GM23338 (cell line): Measurements from ENCODE around the gene STARD13. TPM values are rescaled to one million over a fixed set of nuclear protein-coding genes. Genes with fewer than 3 reads are reported as not detected.

Source experiments
- ATAC-seq: fragments of 200-7000 bp; cut with Tn5 transposase; 3 replicates; pipeline ENCODE4 v1.9.1; 2020
- DNase-seq: peaks from one replicate; pipeline ENCODE4 v3.0.0-alpha.2; 2015; ENCODE audit warnings: low spot score
- H2AFZ ChIP-seq: fragments of 200-600 bp; sonication (generic); 2 replicates; pipeline ENCODE4 v1.8.0; 2016; ENCODE audit warnings: antibody characterized with exemption, mild to moderate bottlenecking, moderate library complexity
- H3F3A ChIP-seq: fragments of 200-600 bp; sonication (generic); replicated peaks from 2 replicates; pipeline ENCODE4 v1.8.0; 2017; ENCODE audit warnings: antibody characterized with exemption, mixed run types, low read depth
- H3K27ac ChIP-seq: fragments of 200-600 bp; sonication (generic); 2 replicates; pipeline ENCODE4 v1.6.1; 2016; ENCODE audit warnings: low read depth
- H3K27me3 ChIP-seq: fragments of 200-600 bp; sonication (generic); 2 replicates; pipeline ENCODE4 v1.8.0; 2016; ENCODE audit warnings: mild to moderate bottlenecking, mixed run types, moderate library complexity; ENCODE audit not compliant: insufficient read depth
- H3K36me3 ChIP-seq: fragments of 200-600 bp; sonication (generic); 2 replicates; pipeline ENCODE4 v1.8.0; 2016; ENCODE audit warnings: mild to moderate bottlenecking; ENCODE audit not compliant: insufficient read depth
- H3K4me1 ChIP-seq: fragments of 200-600 bp; sonication (generic); 2 replicates; pipeline ENCODE4 v1.8.0; 2016; ENCODE audit warnings: mild to moderate bottlenecking, moderate library complexity; ENCODE audit not compliant: insufficient read depth
- H3K4me2 ChIP-seq: fragments of 200-600 bp; sonication (generic); 2 replicates; pipeline ENCODE4 v1.7.1; 2017; ENCODE audit warnings: mixed run types
- H3K4me3 ChIP-seq: fragments of 200-600 bp; sonication (generic); 2 replicates; pipeline ENCODE4 v1.6.1; 2016; ENCODE audit warnings: mixed run types
- H3K79me2 ChIP-seq: fragments of 200-600 bp; sonication (generic); replicated peaks from 2 replicates; pipeline ENCODE4 v1.8.0; 2017; ENCODE audit warnings: mild to moderate bottlenecking; ENCODE audit not compliant: insufficient read depth
- H3K9me2 ChIP-seq: fragments of 200-600 bp; sonication (generic); 2 replicates; pipeline ENCODE4 v1.8.0; 2017; ENCODE audit not compliant: insufficient read depth
- H4K20me1 ChIP-seq: fragments of 200-600 bp; sonication (generic); replicated peaks from 2 replicates; pipeline ENCODE4 v1.8.0; 2017; ENCODE audit warnings: mild to moderate bottlenecking; ENCODE audit not compliant: insufficient read depth
- H3K27ac Mint-ChIP-seq: 2 replicates; pipeline ENCODE4 v1.8.0; 2020; ENCODE audit warnings: inconsistent platforms, mild to moderate bottlenecking, moderate library complexity, mixed read lengths
- H3K27me3 Mint-ChIP-seq: 3 replicates; pipeline ENCODE4 v1.8.0; 2022; ENCODE audit warnings: low read depth, mild to moderate bottlenecking, moderate library complexity, mixed read lengths, inconsistent platforms; ENCODE audit not compliant: insufficient read depth, poor library complexity
- H3K36me3 Mint-ChIP-seq: 3 replicates; pipeline ENCODE4 v1.8.0; 2021; ENCODE audit warnings: low read depth, mild to moderate bottlenecking, inconsistent platforms, moderate library complexity, mixed read lengths
- H3K4me1 Mint-ChIP-seq: 3 replicates; pipeline ENCODE4 v1.8.0; 2020; ENCODE audit warnings: mild to moderate bottlenecking, inconsistent platforms, mixed read lengths
- H3K4me3 Mint-ChIP-seq: 3 replicates; pipeline ENCODE4 v1.8.0; 2021; ENCODE audit warnings: moderate library complexity, mild to moderate bottlenecking, inconsistent platforms, mixed read lengths
- H3K9me3 Mint-ChIP-seq: 3 replicates; pipeline ENCODE4 v1.8.0; 2020; ENCODE audit warnings: moderate library complexity, mild to moderate bottlenecking, inconsistent platforms, mixed read lengths
- CREB1 ChIP-seq: fragments of 250-450 bp; sonication (Bioruptor Pico); IDR thresholded peaks from 2 replicates; pipeline ENCODE4 v1.5.0; 2020; ENCODE audit warnings: low read depth, mild to moderate bottlenecking, moderate library complexity
- EZH2 ChIP-seq: fragments of 200-600 bp; sonication (generic); IDR thresholded peaks from one replicate; pipeline ENCODE4 v1.8.0; 2017; ENCODE audit warnings: antibody characterized with exemption, mild to moderate bottlenecking, low read depth; ENCODE audit not compliant: unreplicated experiment
- EZH2phosphoT487 ChIP-seq: fragments of 200-600 bp; sonication (generic); IDR thresholded peaks from one replicate; pipeline ENCODE4 v1.8.1; 2018; ENCODE audit warnings: antibody characterized with exemption; ENCODE audit not compliant: unreplicated experiment
- JUNB ChIP-seq: IDR thresholded peaks from one replicate; pipeline ENCODE4 v1.6.1; 2016; ENCODE audit warnings: antibody characterized with exemption; ENCODE audit not compliant: unreplicated experiment
- NANOG ChIP-seq: IDR thresholded peaks from 2 replicates; pipeline ENCODE4 v1.6.1; 2016; ENCODE audit warnings: antibody characterized with exemption, borderline replicate concordance
- POLR2AphosphoS5 ChIP-seq: IDR thresholded peaks from 2 replicates; pipeline ENCODE4 v1.6.1; 2016; ENCODE audit warnings: antibody characterized with exemption, low read depth
- STAT1 ChIP-seq: IDR thresholded peaks from one replicate; pipeline ENCODE4 v1.6.1; 2016; ENCODE audit warnings: antibody characterized with exemption; ENCODE audit not compliant: unreplicated experiment
- ZNF114 ChIP-seq: fragments of 250-450 bp; sonication (Bioruptor Pico); IDR thresholded peaks from 2 replicates; pipeline ENCODE4 v1.5.0; 2020; ENCODE audit warnings: mild to moderate bottlenecking, moderate library complexity
- ZNF331 ChIP-seq: fragments of 250-450 bp; sonication (Bioruptor Pico); IDR thresholded peaks from 2 replicates; pipeline ENCODE4 v1.5.0; 2020; ENCODE audit warnings: low read depth, mild to moderate bottlenecking, moderate library complexity
- polyA plus RNA-seq: library from polyadenylated mRNA; unstranded; fragments of >200 nt; fragmentation: Nextera tagmentation; extraction: Ambion mirVana; gene quantifications from 2 replicates; pipeline ENCODE4 v1.2.1, GENCODE V29; 2016
- total RNA-seq: library from RNA; depleted of rRNA; stranded (reverse); fragments of >200 nt; shearing (Covaris generic); gene quantifications from 2 replicates; pipeline ENCODE4 v1.2.3, GENCODE V29; 2014
- TF ChIP-seq, protein P1 (sequence below): fragments of 250-450 bp; sonication (Bioruptor Pico); IDR thresholded peaks from 2 replicates; pipeline ENCODE4 v1.5.0; 2020; ENCODE audit warnings: mild to moderate bottlenecking, moderate library complexity
- TF ChIP-seq, protein P2 (sequence below): IDR thresholded peaks from 2 replicates; pipeline ENCODE4 v1.6.1; 2016; ENCODE audit warnings: antibody characterized with exemption
- TF ChIP-seq, protein P3 (sequence below), 2 experiments: fragments of 200-600 bp in 1 of 2; sonication (generic) in 1 of 2; conservative IDR thresholded peaks; 2 replicates each; pipeline versions ENCODE4 v1.5.1 to v1.6.1; 2016 to 2017; ENCODE audit warnings: antibody characterized with exemption in 2 of 2, low read depth in 2 of 2, mild to moderate bottlenecking in 2 of 2, moderate library complexity in 1 of 2
- TF ChIP-seq, protein P4 (sequence below): IDR thresholded peaks from one replicate; pipeline ENCODE4 v1.6.1; 2018; ENCODE audit warnings: antibody characterized with exemption; ENCODE audit not compliant: unreplicated experiment

STARD13 gene
- total and polyA plus RNA-seq, 2 experiments from 2014 or later, result 3.2 to 5.2 TPM

DNA sequence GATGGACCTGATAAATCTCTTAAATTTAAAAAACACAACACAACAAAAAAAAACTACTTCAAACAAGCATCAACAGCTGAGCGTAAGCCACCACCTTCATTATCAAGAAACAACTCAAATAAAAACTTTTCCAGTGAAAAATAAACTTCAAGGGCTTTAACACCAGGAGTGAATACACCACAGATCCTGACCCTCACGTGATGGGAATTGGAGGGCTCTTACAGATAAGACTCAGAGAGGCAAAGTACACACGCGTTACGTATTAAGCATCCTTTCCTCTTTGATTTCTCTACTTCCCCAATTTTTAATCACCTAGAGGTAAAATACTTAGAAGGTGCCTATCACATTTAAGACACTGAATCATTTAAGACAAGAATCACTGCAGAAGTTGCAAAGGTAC lies 573 bp upstream of the STARD13 start:
- Histone ChIP-seq H3K79me2 (no peaks in the 10 kb centered on the region), H3K9me2 (no peaks in the 10 kb centered on the region), H3K27ac (peak overlapping the region; percentile 54; the same call in 1 of the 2 replicates), H3K4me1 (peaks cover 21% of the 10 kb centered on the region), H3K27me3 (no peaks in the 10 kb centered on the region), H3K36me3 (no peaks in the 10 kb centered on the region; the same call in 1 of the 2 replicates), H4K20me1 (no peaks in the 10 kb centered on the region), H3F3A (no peaks in the 10 kb centered on the region), H3K4me2 (peak overlapping the region; percentile 55), H3K4me3 (peak overlapping the region; percentile 44; the same call in 1 of the 2 replicates), H2AFZ (peak overlapping the region; percentile 67)
- H3K36me3 Mint-ChIP-seq, result no peaks in the 10 kb centered on the region
- peak overlapping the region; percentile 72 for H3K27ac Mint-ChIP-seq
- H3K4me1 Mint-ChIP-seq, result peaks cover 24% of the 10 kb centered on the region
- TF ChIP-seq NANOG (no peak), POLR2AphosphoS5 (no peak), ZNF331 (no peak), CREB1 (CRISPR knock-in tag) (no peak), ZNF114 (CRISPR knock-in tag) (no peak), EZH2 (no peak), JUNB (no peak), EZH2phosphoT487 (no peak), STAT1 (no peak)
- TF ChIP-seq, protein P1, sequence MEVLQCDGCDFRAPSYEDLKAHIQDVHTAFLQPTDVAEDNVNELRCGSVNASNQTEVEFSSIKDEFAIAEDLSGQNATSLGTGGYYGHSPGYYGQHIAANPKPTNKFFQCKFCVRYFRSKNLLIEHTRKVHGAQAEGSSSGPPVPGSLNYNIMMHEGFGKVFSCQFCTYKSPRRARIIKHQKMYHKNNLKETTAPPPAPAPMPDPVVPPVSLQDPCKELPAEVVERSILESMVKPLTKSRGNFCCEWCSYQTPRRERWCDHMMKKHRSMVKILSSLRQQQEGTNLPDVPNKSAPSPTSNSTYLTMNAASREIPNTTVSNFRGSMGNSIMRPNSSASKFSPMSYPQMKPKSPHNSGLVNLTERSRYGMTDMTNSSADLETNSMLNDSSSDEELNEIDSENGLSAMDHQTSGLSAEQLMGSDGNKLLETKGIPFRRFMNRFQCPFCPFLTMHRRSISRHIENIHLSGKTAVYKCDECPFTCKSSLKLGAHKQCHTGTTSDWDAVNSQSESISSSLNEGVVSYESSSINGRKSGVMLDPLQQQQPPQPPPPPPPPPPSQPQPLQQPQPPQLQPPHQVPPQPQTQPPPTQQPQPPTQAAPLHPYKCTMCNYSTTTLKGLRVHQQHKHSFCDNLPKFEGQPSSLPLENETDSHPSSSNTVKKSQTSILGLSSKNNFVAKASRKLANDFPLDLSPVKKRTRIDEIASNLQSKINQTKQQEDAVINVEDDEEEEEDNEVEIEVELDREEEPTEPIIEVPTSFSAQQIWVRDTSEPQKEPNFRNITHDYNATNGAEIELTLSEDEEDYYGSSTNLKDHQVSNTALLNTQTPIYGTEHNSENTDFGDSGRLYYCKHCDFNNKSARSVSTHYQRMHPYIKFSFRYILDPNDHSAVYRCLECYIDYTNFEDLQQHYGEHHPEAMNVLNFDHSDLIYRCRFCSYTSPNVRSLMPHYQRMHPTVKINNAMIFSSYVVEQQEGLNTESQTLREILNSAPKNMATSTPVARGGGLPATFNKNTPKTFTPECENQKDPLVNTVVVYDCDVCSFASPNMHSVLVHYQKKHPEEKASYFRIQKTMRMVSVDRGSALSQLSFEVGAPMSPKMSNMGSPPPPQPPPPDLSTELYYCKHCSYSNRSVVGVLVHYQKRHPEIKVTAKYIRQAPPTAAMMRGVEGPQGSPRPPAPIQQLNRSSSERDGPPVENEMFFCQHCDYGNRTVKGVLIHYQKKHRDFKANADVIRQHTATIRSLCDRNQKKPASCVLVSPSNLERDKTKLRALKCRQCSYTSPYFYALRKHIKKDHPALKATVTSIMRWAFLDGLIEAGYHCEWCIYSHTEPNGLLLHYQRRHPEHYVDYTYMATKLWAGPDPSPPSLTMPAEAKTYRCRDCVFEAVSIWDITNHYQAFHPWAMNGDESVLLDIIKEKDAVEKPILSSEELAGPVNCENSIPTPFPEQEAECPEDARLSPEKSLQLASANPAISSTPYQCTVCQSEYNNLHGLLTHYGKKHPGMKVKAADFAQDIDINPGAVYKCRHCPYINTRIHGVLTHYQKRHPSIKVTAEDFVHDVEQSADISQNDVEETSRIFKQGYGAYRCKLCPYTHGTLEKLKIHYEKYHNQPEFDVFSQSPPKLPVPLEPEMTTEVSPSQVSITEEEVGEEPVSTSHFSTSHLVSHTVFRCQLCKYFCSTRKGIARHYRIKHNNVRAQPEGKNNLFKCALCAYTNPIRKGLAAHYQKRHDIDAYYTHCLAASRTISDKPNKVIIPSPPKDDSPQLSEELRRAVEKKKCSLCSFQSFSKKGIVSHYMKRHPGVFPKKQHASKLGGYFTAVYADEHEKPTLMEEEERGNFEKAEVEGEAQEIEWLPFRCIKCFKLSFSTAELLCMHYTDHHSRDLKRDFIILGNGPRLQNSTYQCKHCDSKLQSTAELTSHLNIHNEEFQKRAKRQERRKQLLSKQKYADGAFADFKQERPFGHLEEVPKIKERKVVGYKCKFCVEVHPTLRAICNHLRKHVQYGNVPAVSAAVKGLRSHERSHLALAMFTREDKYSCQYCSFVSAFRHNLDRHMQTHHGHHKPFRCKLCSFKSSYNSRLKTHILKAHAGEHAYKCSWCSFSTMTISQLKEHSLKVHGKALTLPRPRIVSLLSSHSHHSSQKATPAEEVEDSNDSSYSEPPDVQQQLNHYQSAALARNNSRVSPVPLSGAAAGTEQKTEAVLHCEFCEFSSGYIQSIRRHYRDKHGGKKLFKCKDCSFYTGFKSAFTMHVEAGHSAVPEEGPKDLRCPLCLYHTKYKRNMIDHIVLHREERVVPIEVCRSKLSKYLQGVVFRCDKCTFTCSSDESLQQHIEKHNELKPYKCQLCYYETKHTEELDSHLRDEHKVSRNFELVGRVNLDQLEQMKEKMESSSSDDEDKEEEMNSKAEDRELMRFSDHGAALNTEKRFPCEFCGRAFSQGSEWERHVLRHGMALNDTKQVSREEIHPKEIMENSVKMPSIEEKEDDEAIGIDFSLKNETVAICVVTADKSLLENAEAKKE (CRISPR knock-in tag), result no peak
- TF ChIP-seq, protein P2, sequence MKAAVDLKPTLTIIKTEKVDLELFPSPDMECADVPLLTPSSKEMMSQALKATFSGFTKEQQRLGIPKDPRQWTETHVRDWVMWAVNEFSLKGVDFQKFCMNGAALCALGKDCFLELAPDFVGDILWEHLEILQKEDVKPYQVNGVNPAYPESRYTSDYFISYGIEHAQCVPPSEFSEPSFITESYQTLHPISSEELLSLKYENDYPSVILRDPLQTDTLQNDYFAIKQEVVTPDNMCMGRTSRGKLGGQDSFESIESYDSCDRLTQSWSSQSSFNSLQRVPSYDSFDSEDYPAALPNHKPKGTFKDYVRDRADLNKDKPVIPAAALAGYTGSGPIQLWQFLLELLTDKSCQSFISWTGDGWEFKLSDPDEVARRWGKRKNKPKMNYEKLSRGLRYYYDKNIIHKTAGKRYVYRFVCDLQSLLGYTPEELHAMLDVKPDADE, result no peak
- TF ChIP-seq, protein P3, sequence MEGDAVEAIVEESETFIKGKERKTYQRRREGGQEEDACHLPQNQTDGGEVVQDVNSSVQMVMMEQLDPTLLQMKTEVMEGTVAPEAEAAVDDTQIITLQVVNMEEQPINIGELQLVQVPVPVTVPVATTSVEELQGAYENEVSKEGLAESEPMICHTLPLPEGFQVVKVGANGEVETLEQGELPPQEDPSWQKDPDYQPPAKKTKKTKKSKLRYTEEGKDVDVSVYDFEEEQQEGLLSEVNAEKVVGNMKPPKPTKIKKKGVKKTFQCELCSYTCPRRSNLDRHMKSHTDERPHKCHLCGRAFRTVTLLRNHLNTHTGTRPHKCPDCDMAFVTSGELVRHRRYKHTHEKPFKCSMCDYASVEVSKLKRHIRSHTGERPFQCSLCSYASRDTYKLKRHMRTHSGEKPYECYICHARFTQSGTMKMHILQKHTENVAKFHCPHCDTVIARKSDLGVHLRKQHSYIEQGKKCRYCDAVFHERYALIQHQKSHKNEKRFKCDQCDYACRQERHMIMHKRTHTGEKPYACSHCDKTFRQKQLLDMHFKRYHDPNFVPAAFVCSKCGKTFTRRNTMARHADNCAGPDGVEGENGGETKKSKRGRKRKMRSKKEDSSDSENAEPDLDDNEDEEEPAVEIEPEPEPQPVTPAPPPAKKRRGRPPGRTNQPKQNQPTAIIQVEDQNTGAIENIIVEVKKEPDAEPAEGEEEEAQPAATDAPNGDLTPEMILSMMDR (conservative IDR thresholded peaks at IDR 0.05; ENCODE audit: low read depth in 2 of 2), result no peak
- TF ChIP-seq, protein P4, sequence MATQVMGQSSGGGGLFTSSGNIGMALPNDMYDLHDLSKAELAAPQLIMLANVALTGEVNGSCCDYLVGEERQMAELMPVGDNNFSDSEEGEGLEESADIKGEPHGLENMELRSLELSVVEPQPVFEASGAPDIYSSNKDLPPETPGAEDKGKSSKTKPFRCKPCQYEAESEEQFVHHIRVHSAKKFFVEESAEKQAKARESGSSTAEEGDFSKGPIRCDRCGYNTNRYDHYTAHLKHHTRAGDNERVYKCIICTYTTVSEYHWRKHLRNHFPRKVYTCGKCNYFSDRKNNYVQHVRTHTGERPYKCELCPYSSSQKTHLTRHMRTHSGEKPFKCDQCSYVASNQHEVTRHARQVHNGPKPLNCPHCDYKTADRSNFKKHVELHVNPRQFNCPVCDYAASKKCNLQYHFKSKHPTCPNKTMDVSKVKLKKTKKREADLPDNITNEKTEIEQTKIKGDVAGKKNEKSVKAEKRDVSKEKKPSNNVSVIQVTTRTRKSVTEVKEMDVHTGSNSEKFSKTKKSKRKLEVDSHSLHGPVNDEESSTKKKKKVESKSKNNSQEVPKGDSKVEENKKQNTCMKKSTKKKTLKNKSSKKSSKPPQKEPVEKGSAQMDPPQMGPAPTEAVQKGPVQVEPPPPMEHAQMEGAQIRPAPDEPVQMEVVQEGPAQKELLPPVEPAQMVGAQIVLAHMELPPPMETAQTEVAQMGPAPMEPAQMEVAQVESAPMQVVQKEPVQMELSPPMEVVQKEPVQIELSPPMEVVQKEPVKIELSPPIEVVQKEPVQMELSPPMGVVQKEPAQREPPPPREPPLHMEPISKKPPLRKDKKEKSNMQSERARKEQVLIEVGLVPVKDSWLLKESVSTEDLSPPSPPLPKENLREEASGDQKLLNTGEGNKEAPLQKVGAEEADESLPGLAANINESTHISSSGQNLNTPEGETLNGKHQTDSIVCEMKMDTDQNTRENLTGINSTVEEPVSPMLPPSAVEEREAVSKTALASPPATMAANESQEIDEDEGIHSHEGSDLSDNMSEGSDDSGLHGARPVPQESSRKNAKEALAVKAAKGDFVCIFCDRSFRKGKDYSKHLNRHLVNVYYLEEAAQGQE, result no peak
- DNase-seq, result peak; percentile 15
- no peaks in the 10 kb centered on the region for H3K27me3 Mint-ChIP-seq
- no peaks in the 10 kb centered on the region for H3K9me3 Mint-ChIP-seq
- peak overlapping the region; percentile 77 for H3K4me3 Mint-ChIP-seq
- ATAC-seq, result peak; percentile 17; the same call in 2 of the 3 replicates
